Osteoblast (primary cell): ENCODE measurements around the gene SLC30A3. TPM values are rescaled to one million over a fixed set of nuclear protein-coding genes. Genes with fewer than 3 reads are reported as not detected.

Source experiments
- DNase-seq: peaks from one replicate; pipeline ENCODE4 v3.0.0; 2011; ENCODE audit warnings: low spot score, mixed read lengths; ENCODE audit not compliant: insufficient read length; ENCODE audit errors: missing footprints
- H2AFZ ChIP-seq: 2 replicates; pipeline ENCODE4 v1.6.0; 2011; ENCODE audit warnings: mild to moderate bottlenecking, low read length
- H3K27ac ChIP-seq: 2 replicates; pipeline ENCODE4 v1.5.1; 2011; ENCODE audit warnings: mild to moderate bottlenecking, low read depth, low read length, moderate library complexity
- H3K27me3 ChIP-seq: 2 replicates; pipeline ENCODE4 v1.6.0; 2012; ENCODE audit warnings: mild to moderate bottlenecking, control low read depth, inconsistent platforms, low read length, moderate library complexity; ENCODE audit not compliant: insufficient read depth
- H3K36me3 ChIP-seq: 2 replicates; pipeline ENCODE4 v1.5.1; 2011; ENCODE audit warnings: mild to moderate bottlenecking, low read length, control low read depth, moderate library complexity; ENCODE audit not compliant: insufficient read depth
- H3K4me1 ChIP-seq: 2 replicates; pipeline ENCODE4 v1.5.1; 2011; ENCODE audit warnings: mild to moderate bottlenecking, low read length, control low read depth, moderate library complexity; ENCODE audit not compliant: insufficient read depth
- H3K4me2 ChIP-seq: 2 replicates; pipeline ENCODE4 v1.6.0; 2011; ENCODE audit warnings: mild to moderate bottlenecking, low read length; ENCODE audit not compliant: insufficient read depth
- H3K4me3 ChIP-seq: fragments of 200-600 bp; sonication (generic); 3 replicates; pipeline ENCODE4 v1.5.1; 2012; ENCODE audit warnings: mild to moderate bottlenecking, low read length, inconsistent platforms; ENCODE audit not compliant: insufficient read depth
- H3K79me2 ChIP-seq: 2 replicates; pipeline ENCODE4 v1.6.0; 2012; ENCODE audit warnings: mild to moderate bottlenecking, low read length, control low read depth, inconsistent platforms; ENCODE audit not compliant: insufficient read depth
- H3K9me3 ChIP-seq: 2 replicates; pipeline ENCODE4 v1.5.1; 2011; ENCODE audit warnings: low read depth, low read length, control low read depth
- H4K20me1 ChIP-seq: 2 replicates; pipeline ENCODE4 v1.6.0; 2012; ENCODE audit warnings: mild to moderate bottlenecking, low read length, control low read depth; ENCODE audit not compliant: insufficient read depth
- CTCF ChIP-seq: IDR thresholded peaks from 2 replicates; pipeline ENCODE4 v1.5.1; 2011; ENCODE audit warnings: mild to moderate bottlenecking, low read depth, low read length, moderate library complexity; ENCODE audit errors: extremely low read depth
- total RNA-seq: library from RNA; depleted of rRNA; stranded (reverse); fragments of >200 nt; gene quantifications from 2 replicates; pipeline ENCODE4 v1.2.3, GENCODE V29; 2012

SLC30A3 gene
- total RNA-seq, 1 donor, result under 0.01 TPM

- peaks cover 26% of the 10 kb centered on the region for H3K27me3 ChIP-seq
Observed at GRCh38 chr2:27256855-27257454, 5.9 kb downstream of the SLC30A3 start.

GRCh38 chr2:27255660-27256059, 7.2 kb downstream of the SLC30A3 start:
- no peak for TF ChIP-seq CTCF

More at GRCh38 chr2:27256855-27257454, 5.9 kb downstream of the SLC30A3 start:
- no peaks in the 10 kb centered on the region for H3K36me3 ChIP-seq
- no peak overlapping the region for H2AFZ ChIP-seq
- no peak for TF ChIP-seq CTCF
- H3K4me2 ChIP-seq, result no peak overlapping the region
- H3K4me1 ChIP-seq, result peaks cover 18% of the 10 kb centered on the region
- H4K20me1 ChIP-seq, result no peaks in the 10 kb centered on the region
- H3K27ac ChIP-seq, result no peak overlapping the region
- peak; percentile 83 for DNase-seq
- H3K9me3 ChIP-seq, result no peaks in the 10 kb centered on the region
- H3K4me3 ChIP-seq, result no peak overlapping the region
- H3K79me2 ChIP-seq, result no peaks in the 10 kb centered on the region

GRCh38 chr2:27255187-27255586, 7.7 kb downstream of the SLC30A3 start:
- no peaks in the 10 kb centered on the region for H3K79me2 ChIP-seq
- no peaks in the 10 kb centered on the region for H4K20me1 ChIP-seq
- peak overlapping the region; percentile 35 for H3K4me3 ChIP-seq
- no peaks in the 10 kb centered on the region for H3K9me3 ChIP-seq
- no peak overlapping the region for H2AFZ ChIP-seq
- H3K36me3 ChIP-seq, result no peaks in the 10 kb centered on the region
- DNase-seq, result peak; percentile 88
- peak overlapping the region; percentile 69 for H3K27ac ChIP-seq
- H3K27me3 ChIP-seq, result peaks cover 8% of the 10 kb centered on the region
- H3K4me2 ChIP-seq, result peak overlapping the region; percentile 72
- TF ChIP-seq CTCF, result no peak
- peaks cover 18% of the 10 kb centered on the region for H3K4me1 ChIP-seq

More at GRCh38 chr2:27255660-27256059, 7.2 kb downstream of the SLC30A3 start:
- H3K27me3 ChIP-seq, result peaks cover 13% of the 10 kb centered on the region
- peak overlapping the region; percentile 69 for H3K27ac ChIP-seq
- peaks cover 18% of the 10 kb centered on the region for H3K4me1 ChIP-seq
- no peak overlapping the region for H2AFZ ChIP-seq
- H4K20me1 ChIP-seq, result no peaks in the 10 kb centered on the region
- no peaks in the 10 kb centered on the region for H3K36me3 ChIP-seq
- H3K4me3 ChIP-seq, result peak overlapping the region; percentile 35
- H3K9me3 ChIP-seq, result no peaks in the 10 kb centered on the region
- DNase-seq, result peak; percentile 95
- H3K4me2 ChIP-seq, result peak overlapping the region; percentile 72
- no peaks in the 10 kb centered on the region for H3K79me2 ChIP-seq

GRCh38 chr2:27251766-27252165, 11.1 kb downstream of the SLC30A3 start:
- peak; percentile 25 for DNase-seq

More at GRCh38 chr2:27251766-27252165, 11.1 kb downstream of the SLC30A3 start:
- Histone ChIP-seq H4K20me1 (no peaks in the 10 kb centered on the region), H3K36me3 (no peaks in the 10 kb centered on the region), H3K4me2 (no peak overlapping the region), H3K27me3 (no peaks in the 10 kb centered on the region), H2AFZ (no peak overlapping the region), H3K79me2 (no peaks in the 10 kb centered on the region), H3K27ac (no peak overlapping the region), H3K4me3 (no peak overlapping the region), H3K4me1 (peaks cover 31% of the 10 kb centered on the region), H3K9me3 (no peaks in the 10 kb centered on the region)
- TF ChIP-seq CTCF, result no peak
